Panc1 (cell line): Measurements from ENCODE around the gene LBHD1. TPM values are rescaled to one million over a fixed set of nuclear protein-coding genes. Genes with fewer than 3 reads are reported as not detected.

Source experiments
- ATAC-seq: fragments of 200-7000 bp; cut with Tn5 transposase; 2 replicates; pipeline ENCODE4 v1.9.1; 2020; ENCODE audit warnings: mild to moderate bottlenecking, moderate library complexity
- BruUV-seq: library from RNA; stranded (reverse); fragments of 400-500 nt; replicated peaks from 2 replicates; lab custom pipeline; 2021; lab: Mats Ljungman, UMichigan
- CTCF ChIA-PET: fragments of 300-600 bp; sonication (Branson Sonifier 250); formaldehyde crosslinking; loops from one replicate; lab custom pipeline; 2022; ENCODE audit warnings: antibody characterized with exemption; lab: Charles Lee
- POLR2A ChIA-PET: fragments of 300-600 bp; sonication (Branson Sonifier 250); formaldehyde crosslinking; loops from one replicate; lab custom pipeline; 2022; ENCODE audit warnings: antibody characterized with exemption; lab: Charles Lee
- DNase-seq: peaks from one replicate; pipeline ENCODE4 v3.0.0-alpha.2; 2010; ENCODE audit warnings: low read depth, low spot score
- H3K27ac ChIP-seq: 2 replicates; pipeline ENCODE4 v1.5.1; 2011; ENCODE audit warnings: mild to moderate bottlenecking, low read length, inconsistent platforms
- H3K27me3 ChIP-seq: fragments of 200-500 bp; sonication (Bioruptor generic); 2 replicates; pipeline ENCODE4 v1.6.0; 2014; ENCODE audit warnings: low read length, inconsistent platforms; ENCODE audit not compliant: control insufficient read depth, insufficient read depth
- H3K36me3 ChIP-seq: fragments of 200-500 bp; sonication (Bioruptor generic); 2 replicates; pipeline ENCODE4 v1.5.1; 2014; ENCODE audit warnings: inconsistent platforms, mild to moderate bottlenecking, low read length, moderate library complexity; ENCODE audit not compliant: control insufficient read depth, insufficient read depth
- H3K4me1 ChIP-seq: 2 replicates; pipeline ENCODE4 v1.5.1; 2011; ENCODE audit warnings: inconsistent platforms, mild to moderate bottlenecking, low read length, moderate library complexity; ENCODE audit not compliant: control insufficient read depth, insufficient read depth
- H3K4me3 ChIP-seq, 2 experiments: 2 replicates each; pipeline ENCODE4 v1.5.1; 2011 to 2012; ENCODE audit warnings: low read depth in 2 of 2, low read length in 2 of 2, mild to moderate bottlenecking in 2 of 2, inconsistent platforms in 1 of 2, moderate library complexity in 1 of 2
- H3K9me3 ChIP-seq: fragments of 200-500 bp; sonication (Bioruptor generic); 2 replicates; pipeline ENCODE4 v1.5.1; 2014; ENCODE audit warnings: low read depth, mild to moderate bottlenecking, inconsistent platforms, low read length, moderate library complexity; ENCODE audit not compliant: control insufficient read depth, insufficient read depth
- POLR2AphosphoS5 ChIP-seq: IDR thresholded peaks from 2 replicates; pipeline ENCODE4 v1.6.1; 2012; ENCODE audit warnings: mild to moderate bottlenecking, low read depth, low read length, moderate library complexity
- REST ChIP-seq, 2 experiments: IDR thresholded peaks; 2 replicates each; pipeline ENCODE4 v1.6.1; 2011 to 2012; ENCODE audit warnings: low read depth in 2 of 2, control low read depth in 1 of 2, low read length in 1 of 2, mild to moderate bottlenecking in 1 of 2, moderate library complexity in 1 of 2; ENCODE audit not compliant: insufficient read depth in 1 of 2
- SIN3A ChIP-seq: IDR thresholded peaks from 2 replicates; pipeline ENCODE4 v1.6.1; 2012; ENCODE audit warnings: low read depth, mild to moderate bottlenecking, low read length, moderate library complexity, borderline replicate concordance; ENCODE audit not compliant: insufficient read depth
- TCF7L2 ChIP-seq: IDR thresholded peaks from 2 replicates; pipeline ENCODE4 v1.6.1; 2011; ENCODE audit warnings: mild to moderate bottlenecking, low read depth, low read length, inconsistent platforms
- in situ Hi-C: cut with HindIII; loops from 2 replicates; pipeline ENCODE4 v1.10.0; 2016; ENCODE audit warnings: low sequenced_read_pairs, low pct_unique_long_range_greater_than_20kb
- intact Hi-C: fragments of 100-400 bp; cut with micrococcal nuclease; formaldehyde crosslinking; loops from one replicate; pipeline ENCODE4 v1.10.0; 2022; ENCODE audit not compliant: unreplicated experiment
- total RNA-seq: library from RNA; stranded (reverse); gene quantifications from one replicate; pipeline ENCODE4 v1.2.1, GENCODE V29; 2021; ENCODE audit not compliant: unreplicated experiment

Gene LBHD1
- total RNA-seq, 1 experiment from 2014 or later: 15.5 TPM

DNA sequence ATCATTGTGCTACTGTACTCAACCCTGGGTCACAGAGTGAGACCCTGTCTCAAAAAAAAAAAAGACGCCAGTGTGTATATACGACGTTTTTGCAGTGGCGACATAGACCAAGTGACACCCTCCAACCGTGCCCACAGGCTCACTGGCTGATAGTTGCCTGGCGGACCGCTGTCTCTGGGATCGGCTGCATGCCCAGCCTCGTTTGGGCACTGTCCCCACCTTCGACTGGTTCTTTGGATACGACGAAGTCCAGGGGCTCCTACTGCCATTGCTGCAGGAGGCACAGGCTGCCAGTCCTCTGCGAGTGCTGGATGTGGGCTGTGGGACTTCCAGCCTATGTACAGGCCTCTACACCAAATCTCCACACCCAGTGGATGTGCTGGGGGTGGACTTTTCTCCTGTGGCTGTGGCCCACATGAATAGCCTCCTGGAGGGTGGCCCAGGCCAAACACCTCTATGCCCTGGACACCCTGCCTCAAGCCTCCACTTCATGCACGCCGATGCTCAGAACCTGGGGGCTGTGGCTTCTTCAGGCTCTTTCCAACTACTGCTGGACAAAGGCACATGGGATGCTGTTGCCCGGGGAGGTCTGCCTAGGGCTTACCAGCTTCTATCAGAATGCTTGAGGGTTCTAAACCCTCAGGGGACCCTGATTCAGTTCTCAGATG lies 5.7 kb downstream of the LBHD1 start:
- intact Hi-C loops: no loop called here
- TF ChIP-seq SIN3A: 0 out of 2 replicates have a peak, but pooled peaks have one; percentile 46
- no peak for TF ChIP-seq TCF7L2
- TF ChIP-seq POLR2AphosphoS5: peak; percentile 29
- no peak for DNase-seq
- Histone ChIP-seq H3K36me3 (peaks cover 7% of the 10 kb centered on the region), H3K27me3 (no peaks in the 10 kb centered on the region), H3K4me3 (peak overlapping the region; percentile 94 to 96), H3K9me3 (no peaks in the 10 kb centered on the region), H3K4me1 (peaks cover 25% of the 10 kb centered on the region), H3K27ac (peak overlapping the region; percentile 99)
- ATAC-seq: no peak
- no TSS peak for BruUV-seq
- CTCF ChIA-PET: interaction anchor here (0.6 to 0.7 kb wide), 2 partner anchors 14 to 19 kb away, joined by 3 to 7 read pairs; no protein-coding TSS in a partner anchor
- in situ Hi-C loops: no loop called here
- POLR2A ChIA-PET: interaction anchor here (1.7 to 2.1 kb wide), 2 partner anchors 11 to 55 kb away, joined by 3 to 4 read pairs; no protein-coding TSS in a partner anchor

GRCh38 chr11:62665599-62666258 lies 6.3 kb downstream of the LBHD1 start:
- intact Hi-C loops: no loop called here

More at GRCh38 chr11:62665599-62666258, 6.3 kb downstream of the LBHD1 start:
- Histone ChIP-seq H3K9me3 (no peaks in the 10 kb centered on the region), H3K27ac (peak overlapping the region; percentile 99), H3K36me3 (peaks cover 9% of the 10 kb centered on the region), H3K4me3 (peak overlapping the region; percentile 94 to 96), H3K27me3 (no peaks in the 10 kb centered on the region), H3K4me1 (peaks cover 25% of the 10 kb centered on the region)
- in situ Hi-C loops: no loop called here
- TF ChIP-seq REST (IDR thresholded peaks at IDR 0.05; ENCODE audit: insufficient read depth in 1 of 2, low read depth in 2 of 2, low read length in 1 of 2): no peak
- TF ChIP-seq POLR2AphosphoS5: no peak
- no peak for DNase-seq
- BruUV-seq: TSS peak; percentile 97
- ChIA-PET CTCF (no interaction called here), POLR2A (interaction anchor here (0.6 to 2.1 kb wide), 13 partner anchors 8 to 850 kb away, joined by 3 to 10 read pairs (median 4); partner anchors contain the start of genes GANAB, HNRNPUL2, INTS5 and TTC9C)
- peak; percentile 7; the same call in 1 of the 2 replicates for ATAC-seq
